ENCODE measurements around the gene CASTOR1. TPM values are rescaled to one million over a fixed set of nuclear protein-coding genes. Genes with fewer than 3 reads are reported as not detected.

The CASTOR1 gene
- polyA plus RNA-seq, 1 experiment, result 12.0 TPM

- TF ChIP-seq CTCF (IDR thresholded peaks at IDR 0.05; ENCODE audit: low read depth, low read length), result no peak
- CTCF ChIA-PET, result interaction anchor here (1.5 to 2.3 kb wide), 4 partner anchors 17 to 153 kb away, joined by 6 to 13 read pairs (median 10); partner anchors contain the start of genes CASTOR1 and RNF215
- no peak for DNase-seq (ENCODE audit: low read depth, low spot score)
Observed at GRCh38 chr22:30261134-30261533, 28.2 kb downstream of the CASTOR1 start.

GRCh38 chr22:30260682-30261081 is 28.6 kb downstream of the CASTOR1 start:
- Histone ChIP-seq H3K27ac (ENCODE audit: low read depth, low read length) (no peak overlapping the region), H3K4me3 (ENCODE audit: low read depth, low read length) (no peak overlapping the region), H3K9me3 (ENCODE audit: control insufficient read depth, insufficient read depth, low read length) (no peaks in the 10 kb centered on the region), H3K27me3 (ENCODE audit: control insufficient read depth, insufficient read depth, low read length) (no peaks in the 10 kb centered on the region)
- ChIA-PET CTCF (interaction anchor here (1.5 to 2.3 kb wide), 4 partner anchors 17 to 153 kb away, joined by 6 to 13 read pairs (median 10); partner anchors contain the start of genes CASTOR1 and RNF215), POLR2A (interaction anchor here (0.8 kb wide), 1 partner anchor 28 kb away, joined by 3 read pairs; no protein-coding TSS in a partner anchor)
- DNase-seq (ENCODE audit: low read depth, low spot score), result no peak
- TF ChIP-seq CTCF (IDR thresholded peaks at IDR 0.05; ENCODE audit: low read depth, low read length), result no peak

More at GRCh38 chr22:30261134-30261533, 28.2 kb downstream of the CASTOR1 start:
- no peaks in the 10 kb centered on the region for H3K9me3 ChIP-seq (ENCODE audit: control insufficient read depth, insufficient read depth, low read length)
- POLR2A ChIA-PET, result interaction anchor here (0.8 kb wide), 1 partner anchor 27 kb away, joined by 3 read pairs; no protein-coding TSS in a partner anchor
- H3K27me3 ChIP-seq (ENCODE audit: control insufficient read depth, insufficient read depth, low read length), result no peaks in the 10 kb centered on the region
- H3K27ac ChIP-seq (ENCODE audit: low read depth, low read length), result no peak overlapping the region
- no peak overlapping the region for H3K4me3 ChIP-seq (ENCODE audit: low read depth, low read length)

GRCh38 chr22:30260276-30260675 is 29.0 kb downstream of the CASTOR1 start:
- H3K9me3 ChIP-seq (ENCODE audit: control insufficient read depth, insufficient read depth, low read length), result no peaks in the 10 kb centered on the region
- H3K27ac ChIP-seq (ENCODE audit: low read depth, low read length), result no peak overlapping the region
- no peak for DNase-seq (ENCODE audit: low read depth, low spot score)
- ChIA-PET POLR2A (no interaction called here), CTCF (interaction anchor here (1.5 to 2.3 kb wide), 3 partner anchors 18 to 128 kb away, joined by 6 to 12 read pairs (median 8); partner anchors contain the start of genes CASTOR1 and RNF215)
- H3K27me3 ChIP-seq (ENCODE audit: control insufficient read depth, insufficient read depth, low read length), result no peaks in the 10 kb centered on the region
- H3K4me3 ChIP-seq (ENCODE audit: low read depth, low read length), result no peak overlapping the region
- no peak for TF ChIP-seq CTCF (IDR thresholded peaks at IDR 0.05; ENCODE audit: low read depth, low read length)

GRCh38 chr22:30254314-30254713 is 35.0 kb downstream of the CASTOR1 start:
- H3K9me3 ChIP-seq (ENCODE audit: control insufficient read depth, insufficient read depth, low read length), result no peaks in the 10 kb centered on the region
- H3K4me3 ChIP-seq (ENCODE audit: low read depth, low read length), result no peak overlapping the region
- TF ChIP-seq CTCF (IDR thresholded peaks at IDR 0.05; ENCODE audit: low read depth, low read length), result no peak
- no peak for DNase-seq (ENCODE audit: low read depth, low spot score)
- CTCF ChIA-PET, result interaction anchor here (1.2 to 1.4 kb wide), 2 partner anchors 57 to 161 kb away, joined by 3 to 4 read pairs; no protein-coding TSS in a partner anchor
- no peak overlapping the region for H3K27ac ChIP-seq (ENCODE audit: low read depth, low read length)
- H3K27me3 ChIP-seq (ENCODE audit: control insufficient read depth, insufficient read depth, low read length), result no peaks in the 10 kb centered on the region
- POLR2A ChIA-PET, result interaction anchor here (1.6 kb wide), 1 partner anchor 49 kb away, joined by 6 read pairs; no protein-coding TSS in a partner anchor

- Histone ChIP-seq H3K4me3 (ENCODE audit: low read depth, low read length) (no peak overlapping the region), H3K9me3 (ENCODE audit: control insufficient read depth, insufficient read depth, low read length) (no peaks in the 10 kb centered on the region), H3K27me3 (ENCODE audit: control insufficient read depth, insufficient read depth, low read length) (no peaks in the 10 kb centered on the region), H3K27ac (ENCODE audit: low read depth, low read length) (peak overlapping the region; percentile 77)
- DNase-seq (ENCODE audit: low read depth, low spot score), result no peak
- ChIA-PET CTCF (interaction anchor here (0.6 to 1.2 kb wide), 3 partner anchors 23 to 71 kb away, joined by 3 to 4 read pairs (median 3); no protein-coding TSS in a partner anchor), POLR2A (interaction anchor here (0.6 to 1.0 kb wide), 3 partner anchors 41 to 58 kb away, joined by 4 to 6 read pairs (median 6); no protein-coding TSS in a partner anchor)
- no peak for TF ChIP-seq CTCF (IDR thresholded peaks at IDR 0.05; ENCODE audit: low read depth, low read length)
Observed at GRCh38 chr22:30253205-30253852, 36.0 kb downstream of the CASTOR1 start.
